ENCODE measurements around the gene RMDN3.

DNA sequence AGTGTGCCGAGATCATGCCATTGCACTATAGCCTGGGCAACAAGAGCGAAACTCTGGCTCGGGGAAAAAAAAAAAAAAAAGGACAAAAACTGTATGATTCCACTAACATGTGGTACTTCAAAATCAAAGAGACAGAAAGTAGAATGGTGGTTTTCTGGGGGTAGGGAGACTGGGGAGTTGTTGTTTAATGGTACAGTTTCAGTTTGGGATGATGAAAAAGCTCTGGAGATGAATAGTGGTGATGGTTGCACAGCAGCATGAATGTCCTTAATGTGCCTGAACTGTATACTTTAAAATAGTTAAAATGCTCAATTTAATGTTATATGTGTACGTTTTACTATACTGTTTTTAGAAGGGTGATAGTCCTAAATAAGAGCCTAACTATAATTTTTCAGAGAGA lies 32.7 kb downstream of the RMDN3 start:
- no peak for TF ChIP-seq CTCF (IDR thresholded peaks at IDR 0.05)
- no peak for TF ChIP-seq POLR2A (IDR thresholded peaks at IDR 0.05)
- TF ChIP-seq EP300 (IDR thresholded peaks at IDR 0.05): no peak
- no peak for TF ChIP-seq POLR2AphosphoS5 (IDR thresholded peaks at IDR 0.05)
